Measurements from ENCODE around the gene TESMIN.

TESMIN gene, protein sequence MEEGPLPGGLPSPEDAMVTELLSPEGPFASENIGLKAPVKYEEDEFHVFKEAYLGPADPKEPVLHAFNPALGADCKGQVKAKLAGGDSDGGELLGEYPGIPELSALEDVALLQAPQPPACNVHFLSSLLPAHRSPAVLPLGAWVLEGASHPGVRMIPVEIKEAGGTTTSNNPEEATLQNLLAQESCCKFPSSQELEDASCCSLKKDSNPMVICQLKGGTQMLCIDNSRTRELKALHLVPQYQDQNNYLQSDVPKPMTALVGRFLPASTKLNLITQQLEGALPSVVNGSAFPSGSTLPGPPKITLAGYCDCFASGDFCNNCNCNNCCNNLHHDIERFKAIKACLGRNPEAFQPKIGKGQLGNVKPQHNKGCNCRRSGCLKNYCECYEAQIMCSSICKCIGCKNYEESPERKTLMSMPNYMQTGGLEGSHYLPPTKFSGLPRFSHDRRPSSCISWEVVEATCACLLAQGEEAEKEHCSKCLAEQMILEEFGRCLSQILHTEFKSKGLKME
- 0 to 3.9 (median 0.32) reads per million in 17 experiments for total RNA-seq

DNA sequence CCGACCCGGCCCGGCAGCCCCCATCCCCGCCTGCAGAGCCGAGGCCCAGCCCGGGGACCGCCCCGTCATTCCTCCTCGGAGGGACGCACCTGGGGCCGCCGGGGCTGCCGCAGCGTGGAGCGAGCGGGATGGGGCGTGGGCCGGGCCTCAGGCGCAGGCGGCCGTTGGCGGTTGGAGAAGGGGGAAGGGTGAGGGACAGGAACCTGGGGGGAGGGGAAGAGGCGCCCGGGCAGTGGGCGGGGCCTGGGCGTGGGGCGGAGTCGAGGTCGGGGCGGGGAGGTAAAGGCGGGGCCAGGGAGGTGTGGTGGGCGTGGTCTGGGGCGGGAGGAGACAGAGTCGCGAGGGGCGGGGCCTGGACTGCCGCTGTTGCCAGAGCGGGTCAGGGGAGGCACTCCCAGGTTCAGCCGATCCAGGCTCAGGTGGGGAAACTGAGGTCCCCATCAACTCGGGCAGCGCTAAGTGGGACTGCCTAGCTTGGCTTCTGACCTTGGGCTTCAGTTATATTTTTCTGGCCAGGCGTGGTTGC is at the start of gene TESMIN:
Gene TESMIN (minus strand): TSS at position 190 of the 526 bp plus-strand sequence. CDS start 860 bp downstream, outside the sequence.
- DNase-seq = peak; percentile 82 to 95 (median 92)

DNA sequence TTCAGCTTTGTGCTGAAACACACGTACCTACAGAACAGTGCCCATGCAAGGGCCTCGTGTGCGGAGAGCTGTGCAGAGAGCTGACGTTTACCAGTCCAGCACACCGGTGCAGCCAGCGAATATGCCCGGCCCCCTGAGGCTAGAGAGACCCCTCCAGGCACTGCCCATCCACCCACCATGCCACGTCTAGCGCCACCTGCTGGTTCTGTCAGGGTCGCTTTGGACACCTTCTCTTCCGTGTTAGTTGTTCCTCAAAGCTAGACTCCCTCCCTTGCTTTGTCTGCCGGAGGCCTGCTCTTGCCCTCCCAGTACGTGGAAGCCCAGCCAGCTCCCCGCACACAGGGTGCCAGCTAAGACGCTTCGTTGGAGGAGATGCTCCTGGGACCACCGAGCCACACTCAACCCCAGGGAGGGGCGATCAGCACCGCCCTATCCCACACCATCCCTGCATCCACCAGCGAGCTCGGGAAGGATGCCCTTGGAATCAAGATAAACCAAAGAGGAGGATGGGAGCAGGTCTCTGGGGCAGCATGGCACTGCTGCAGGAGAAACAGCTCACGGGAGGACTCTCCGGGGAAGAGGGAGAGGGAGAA is 47.0 kb upstream of the TESMIN start:
- peak; percentile 51 to 74 (median 59) for DNase-seq

DNA sequence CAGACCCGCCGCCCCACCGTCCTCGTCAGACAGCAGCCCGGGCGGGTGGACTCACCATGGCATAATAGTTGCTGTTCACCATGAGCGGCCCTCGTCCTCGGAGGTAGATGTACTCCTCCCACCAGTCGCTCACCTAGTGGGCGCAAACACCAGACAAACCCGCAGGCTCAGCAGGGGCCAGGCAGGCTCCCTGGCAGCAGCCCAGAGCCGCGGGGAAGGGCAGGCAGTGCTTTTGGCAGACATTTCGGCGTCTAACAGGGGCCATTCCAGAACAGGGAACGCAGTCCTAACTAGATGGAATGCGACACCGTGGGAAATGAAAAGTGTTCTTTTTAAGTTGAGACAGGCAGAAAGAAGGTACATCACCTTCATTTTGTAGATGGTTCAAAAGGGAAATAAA is 45.5 kb upstream of the TESMIN start:
- DNase-seq = no peak

DNA sequence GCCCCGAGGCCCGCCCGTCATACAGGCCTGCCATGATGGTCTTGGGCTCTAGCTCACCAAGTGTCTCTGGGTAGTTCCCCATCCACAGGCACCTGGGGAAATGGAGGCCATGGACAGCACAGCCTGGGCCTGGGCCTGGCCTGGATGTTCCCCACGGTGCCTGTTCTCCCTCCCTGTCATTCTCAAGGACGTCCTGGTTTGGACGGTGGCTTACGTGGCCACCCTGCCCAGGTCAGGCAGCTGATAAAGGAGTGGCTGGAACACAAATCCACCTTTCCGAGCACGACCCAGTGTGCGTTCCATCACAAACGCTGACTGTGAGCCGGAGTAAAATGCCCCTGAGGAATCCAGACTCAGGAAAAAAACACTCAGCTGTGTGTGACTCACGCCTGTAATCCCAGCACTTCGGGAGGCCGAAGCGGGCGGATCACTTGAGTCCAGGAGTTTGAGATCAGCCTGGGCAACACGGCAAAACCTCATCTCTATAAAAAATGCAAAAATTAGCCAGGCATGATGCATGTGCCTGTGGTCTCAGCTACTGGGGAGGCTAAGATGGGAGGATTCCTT is 41.2 kb upstream of the TESMIN start:
- DNase-seq = no peak

DNA sequence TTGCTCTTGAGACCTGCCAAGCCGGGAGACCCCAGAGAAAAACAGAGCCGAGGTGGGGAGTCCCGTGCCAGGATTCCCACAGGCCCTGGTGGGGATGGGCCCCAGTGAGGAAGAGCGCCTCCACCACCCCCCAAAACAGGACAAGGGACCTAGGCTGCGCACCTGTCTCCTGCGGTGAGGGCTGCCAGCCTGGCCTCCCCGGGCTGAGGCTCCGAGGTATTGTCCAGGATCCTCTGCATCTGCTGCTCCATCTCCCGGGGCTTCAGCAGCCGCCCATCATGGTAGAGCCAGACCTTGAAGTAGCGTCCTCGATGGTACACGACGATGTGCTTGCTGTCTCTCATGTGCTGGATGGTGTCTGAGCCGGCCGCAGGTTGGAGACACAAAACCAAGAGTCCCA is 33.3 kb upstream of the TESMIN start:
- DNase-seq = no peak

DNA sequence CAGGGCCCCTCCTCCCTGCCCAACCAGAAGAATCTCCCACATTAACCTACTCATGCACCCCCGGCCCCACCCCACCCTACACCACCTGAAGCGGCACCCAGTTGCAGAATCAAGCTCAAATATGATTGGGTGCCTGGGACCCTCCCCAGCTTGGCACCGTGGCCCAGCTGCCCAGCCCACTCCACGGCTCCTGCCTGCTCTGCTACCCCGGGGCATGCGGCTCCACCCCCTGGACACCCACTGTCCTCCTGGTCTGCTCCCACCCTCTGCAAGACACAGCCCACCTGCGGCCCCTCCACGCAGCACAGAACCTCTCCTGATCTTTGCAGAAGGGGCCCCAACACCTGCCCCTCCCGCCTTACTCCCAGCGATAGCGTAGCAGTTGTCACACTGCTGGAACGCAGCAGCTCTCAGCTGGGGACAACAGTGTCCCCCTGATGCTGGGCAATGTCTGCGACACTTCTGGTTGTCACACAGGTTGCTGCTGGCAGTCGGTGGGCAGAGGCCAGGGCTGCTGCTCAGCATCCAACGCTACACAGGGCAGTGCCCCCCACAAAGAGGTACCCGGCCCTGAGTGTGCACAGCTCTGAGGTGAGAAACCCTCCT is 32.0 kb upstream of the TESMIN start:
- no peak for DNase-seq

DNA sequence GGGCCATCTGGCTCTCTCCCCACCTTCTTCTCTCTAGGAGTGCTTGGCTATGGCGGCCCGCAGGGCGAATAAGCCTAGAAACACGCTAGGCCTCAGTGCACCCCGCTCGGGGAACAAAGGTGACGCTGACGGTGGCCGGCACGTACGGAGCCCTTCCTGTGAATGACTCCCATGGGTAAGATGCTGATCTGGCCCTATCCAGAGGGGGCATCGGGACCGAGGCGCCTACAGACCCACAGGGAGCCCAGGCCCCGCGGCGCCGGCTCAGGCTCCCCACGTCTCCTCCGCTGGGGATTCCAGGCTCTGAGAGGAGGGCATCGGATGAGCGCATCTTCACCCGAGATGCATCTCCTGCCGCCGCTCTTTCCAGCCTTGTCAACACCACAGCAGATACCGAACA is 31.4 kb upstream of the TESMIN start:
- no peak for DNase-seq

DNA sequence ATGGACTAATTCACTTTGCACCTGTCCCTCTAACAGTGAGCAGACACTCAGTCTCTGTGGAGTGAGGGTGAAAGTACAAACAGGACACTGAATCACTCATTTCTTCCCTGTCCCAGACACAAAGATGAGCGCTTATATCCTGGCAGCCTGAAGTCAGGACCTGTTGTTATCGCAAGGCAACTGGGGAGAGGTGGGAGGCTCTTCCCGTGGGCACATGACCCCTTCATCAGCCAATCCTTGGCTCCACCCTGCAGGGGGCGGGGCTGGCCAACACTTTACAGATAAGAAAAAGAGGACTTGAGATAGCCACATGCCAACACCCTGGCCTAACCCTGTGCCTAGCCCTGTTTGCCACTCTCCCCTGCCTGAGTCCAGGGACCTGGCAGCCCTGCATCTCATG is 29.5 kb upstream of the TESMIN start:
- DNase-seq = peak in 1 of 4 experiments; percentile 31

DNA sequence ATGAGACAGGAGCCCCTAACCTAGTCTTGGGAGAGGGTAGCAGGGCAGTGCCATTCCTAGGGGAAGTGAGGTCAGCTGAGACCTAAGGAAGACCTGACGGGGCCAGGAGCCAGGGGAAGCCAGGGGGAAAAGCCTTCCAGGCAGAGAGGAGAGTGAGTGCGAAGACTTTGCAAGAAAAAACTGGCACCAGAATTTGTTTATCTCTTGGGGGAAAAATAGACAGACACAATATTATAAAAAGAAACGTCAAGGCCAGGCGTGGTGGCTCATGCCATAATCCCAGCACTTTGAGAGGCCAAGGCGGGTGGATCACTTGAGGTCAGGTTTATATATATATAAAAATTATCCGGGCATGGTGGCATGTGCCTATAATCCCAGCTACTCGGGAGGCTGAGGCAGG is 26.9 kb upstream of the TESMIN start:
- DNase-seq = no peak

DNA sequence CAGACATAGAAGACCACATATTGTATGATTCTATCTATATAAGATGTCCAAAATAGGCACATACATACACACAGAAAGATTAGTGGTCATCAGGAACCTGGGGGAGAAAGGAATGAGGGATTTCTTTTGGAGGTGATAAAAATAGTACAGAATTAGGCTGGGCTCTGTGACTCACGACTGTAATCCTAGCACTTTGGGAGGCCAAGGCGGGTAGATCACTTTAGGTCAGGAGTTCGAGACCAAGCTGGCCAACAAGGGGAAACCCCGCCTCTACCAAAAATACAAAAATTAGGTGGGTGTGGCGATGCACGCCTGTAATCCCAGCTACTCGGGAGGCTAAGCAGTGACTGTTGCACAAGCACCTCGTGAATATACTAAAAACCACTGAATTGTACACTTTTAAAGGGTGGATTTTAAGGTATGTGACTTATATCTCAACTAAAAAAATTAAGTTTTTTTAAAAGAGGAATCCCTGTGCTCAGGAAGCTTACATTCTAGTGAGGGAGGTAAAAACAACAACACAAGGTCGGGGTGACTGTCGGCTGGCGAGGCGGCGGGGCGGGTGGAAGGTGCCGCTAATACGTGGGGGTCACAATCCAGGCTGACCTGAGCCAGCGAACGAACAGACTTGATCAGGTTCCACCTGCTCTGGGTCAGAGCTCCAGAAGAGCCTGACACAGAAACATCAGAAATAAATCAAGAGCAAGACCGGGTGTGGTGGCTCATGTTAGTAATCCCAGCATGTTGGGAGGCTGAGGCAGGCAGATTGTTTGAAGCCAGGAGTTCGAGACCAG is 25.3 kb upstream of the TESMIN start:
- no peak for DNase-seq

DNA sequence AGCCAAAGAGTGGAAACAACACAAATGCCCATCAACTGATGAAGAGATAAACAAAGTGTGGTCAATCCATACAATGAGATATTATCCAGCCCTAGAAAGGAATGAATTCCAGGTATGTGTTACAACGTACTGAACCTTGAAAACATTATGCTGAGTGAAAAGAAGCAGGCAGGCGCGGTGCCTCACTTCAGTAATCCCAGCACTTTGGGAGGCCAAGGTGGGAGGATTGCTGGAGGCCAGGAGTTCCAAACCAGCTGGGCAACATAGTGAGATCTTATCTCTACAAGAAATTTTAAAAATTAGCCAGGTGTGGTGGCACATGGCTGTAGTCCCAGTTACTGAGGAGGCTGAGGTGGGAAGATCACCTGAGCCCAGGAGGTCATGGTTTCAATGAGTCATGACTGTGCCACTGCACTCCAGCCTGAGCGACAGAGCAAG is 24.6 kb upstream of the TESMIN start:
- DNase-seq = no peak

DNA sequence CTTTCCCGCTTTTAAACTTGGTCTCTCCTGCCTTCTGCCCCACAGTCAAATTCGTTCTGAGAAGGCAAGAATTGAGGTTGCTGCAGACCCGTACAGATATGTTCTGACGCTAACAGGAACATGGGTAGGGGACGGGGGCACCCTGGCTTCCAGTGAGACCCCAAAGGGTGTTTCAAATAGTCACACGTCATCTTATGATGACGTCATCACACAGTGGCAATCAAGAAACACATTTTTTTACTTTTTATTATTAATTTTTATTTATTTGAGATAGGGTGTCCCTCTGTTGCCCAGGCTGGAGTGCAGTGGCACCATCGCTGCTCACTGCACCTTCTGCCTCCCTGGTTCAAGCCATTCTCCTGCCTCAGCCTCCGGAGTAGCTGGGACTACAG is 22.9 kb upstream of the TESMIN start:
- DNase-seq = no peak

DNA sequence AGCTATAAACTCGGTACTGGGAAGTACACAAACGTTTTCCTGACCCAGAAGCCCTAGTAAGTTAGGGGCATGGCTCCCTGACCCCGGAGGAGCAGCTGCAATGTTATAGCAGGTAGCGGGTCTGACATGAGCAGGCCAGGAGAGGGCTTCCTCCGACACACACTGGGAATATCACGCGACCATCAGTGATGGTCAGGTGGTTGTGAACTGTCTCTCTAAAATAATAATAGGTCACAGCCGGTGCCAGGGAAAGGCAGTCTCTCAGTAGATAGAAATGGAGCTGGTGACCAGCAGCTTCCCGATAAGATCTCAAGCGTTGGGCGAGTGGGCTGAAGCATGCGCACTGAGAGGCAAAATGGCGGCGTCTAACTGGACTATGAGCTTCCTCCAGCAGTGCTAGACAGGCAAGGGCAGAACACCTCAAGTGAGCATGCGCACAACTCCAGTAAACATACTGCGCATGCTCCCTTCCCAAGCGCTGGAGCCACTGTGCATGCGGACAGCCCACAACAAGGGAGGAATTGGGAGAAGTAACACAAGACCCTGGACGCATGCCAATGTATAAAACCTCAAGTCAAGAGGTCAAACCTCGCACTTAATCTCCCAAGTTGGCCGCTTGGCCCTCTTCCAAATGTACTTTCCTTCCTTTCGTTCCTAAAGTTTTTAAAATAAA is 22.3 kb upstream of the TESMIN start:
- DNase-seq = no peak

DNA sequence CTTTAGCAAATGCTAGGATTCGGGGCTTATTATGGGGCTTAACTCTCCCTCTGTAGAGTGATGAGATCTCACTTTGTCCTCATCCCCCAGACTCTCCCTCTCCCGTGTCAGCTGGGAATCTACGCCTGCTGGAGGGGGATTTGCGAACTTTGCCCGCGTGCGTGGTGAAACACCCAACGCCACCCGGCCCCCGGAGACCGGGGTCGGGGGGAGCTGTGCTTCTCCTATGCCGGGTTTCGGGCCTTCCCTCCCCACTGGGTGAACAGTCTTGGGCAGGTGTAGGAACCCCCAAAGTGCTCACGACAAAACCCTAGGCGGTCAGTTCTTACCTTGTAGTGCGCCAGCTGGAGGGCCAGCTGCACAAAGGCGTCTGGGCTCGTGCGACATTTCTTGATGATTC is 21.6 kb upstream of the TESMIN start:
- DNase-seq = no peak

DNA sequence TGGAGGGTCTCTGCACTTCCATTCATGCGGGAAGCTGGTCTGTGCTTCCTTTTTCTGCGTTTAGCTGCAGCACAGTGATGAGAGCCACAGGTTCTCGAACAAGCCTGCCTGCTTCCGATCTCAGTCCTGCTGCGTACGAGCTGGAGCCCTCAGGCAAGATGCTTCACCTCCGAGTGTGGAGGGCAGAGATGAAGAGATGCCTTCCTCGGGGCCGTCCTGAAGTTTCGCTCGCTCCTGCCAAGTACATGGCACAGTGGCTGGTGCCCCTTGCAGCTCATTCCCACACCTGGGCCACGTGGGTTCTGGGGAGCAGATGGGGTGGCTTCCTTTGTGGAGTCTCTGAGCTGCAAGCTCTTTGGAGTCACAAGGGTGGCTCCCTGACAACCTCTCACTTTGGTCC is 19.5 kb upstream of the TESMIN start:
- no peak for DNase-seq

DNA sequence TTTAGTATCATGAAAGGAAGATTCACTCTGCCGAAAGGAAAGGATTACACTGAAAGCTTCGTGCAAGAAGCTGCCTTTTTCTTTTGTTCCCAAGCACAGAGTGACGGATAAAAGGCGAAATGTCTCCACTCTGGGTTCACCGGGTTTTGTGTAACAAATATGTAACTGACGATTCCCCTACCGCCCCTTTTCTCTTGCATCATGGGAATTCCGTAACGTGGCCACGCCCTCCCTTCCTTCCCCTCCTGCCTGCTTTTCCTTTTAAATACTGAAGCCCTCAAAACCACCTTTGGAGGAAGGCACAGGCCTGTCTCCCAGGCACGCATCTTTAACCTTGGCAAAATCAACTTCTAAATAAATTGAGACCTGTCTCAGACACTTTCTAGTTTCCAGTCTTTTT is 16.4 kb upstream of the TESMIN start:
- DNase-seq = peak in 1 of 4 experiments; percentile 7

DNA sequence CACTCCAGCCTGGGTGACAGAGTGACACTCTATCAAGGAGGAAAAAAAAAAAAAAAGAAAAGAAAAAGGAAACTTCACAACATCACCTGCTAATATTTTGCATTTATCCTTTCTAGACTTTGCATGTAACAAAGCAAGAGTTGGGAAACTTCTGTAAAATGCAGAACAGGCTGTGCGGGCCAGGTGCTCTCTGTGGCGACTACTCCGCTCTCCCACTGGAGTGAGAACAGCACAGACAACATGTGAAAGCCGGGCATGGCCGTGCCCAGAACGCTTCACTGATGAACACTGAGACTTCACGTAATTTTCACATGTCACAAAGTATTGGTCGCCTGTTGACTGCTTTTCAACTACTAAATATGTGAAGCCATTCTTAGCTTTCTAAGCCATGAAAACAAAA is 15.5 kb upstream of the TESMIN start:
- no peak for DNase-seq

DNA sequence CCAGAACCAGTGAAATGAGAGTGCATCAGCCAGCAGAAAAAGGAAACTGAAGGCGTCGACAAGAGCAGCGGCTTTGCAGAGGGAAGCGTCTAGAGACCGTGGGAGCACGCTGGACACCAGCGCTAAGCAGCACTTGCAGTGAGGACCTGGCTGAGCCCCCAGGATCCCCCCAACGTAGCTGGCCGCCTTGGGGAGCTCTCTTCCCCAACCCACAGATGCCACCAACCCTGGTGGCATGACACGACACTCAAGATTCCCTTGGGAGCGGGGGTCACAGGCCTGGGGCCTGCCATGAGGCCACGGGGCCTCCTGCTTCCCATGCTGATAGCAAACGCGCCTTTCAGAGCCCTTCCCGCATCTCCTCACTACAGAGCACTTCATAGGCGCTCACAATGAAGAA is 13.4 kb upstream of the TESMIN start:
- DNase-seq = no peak

DNA sequence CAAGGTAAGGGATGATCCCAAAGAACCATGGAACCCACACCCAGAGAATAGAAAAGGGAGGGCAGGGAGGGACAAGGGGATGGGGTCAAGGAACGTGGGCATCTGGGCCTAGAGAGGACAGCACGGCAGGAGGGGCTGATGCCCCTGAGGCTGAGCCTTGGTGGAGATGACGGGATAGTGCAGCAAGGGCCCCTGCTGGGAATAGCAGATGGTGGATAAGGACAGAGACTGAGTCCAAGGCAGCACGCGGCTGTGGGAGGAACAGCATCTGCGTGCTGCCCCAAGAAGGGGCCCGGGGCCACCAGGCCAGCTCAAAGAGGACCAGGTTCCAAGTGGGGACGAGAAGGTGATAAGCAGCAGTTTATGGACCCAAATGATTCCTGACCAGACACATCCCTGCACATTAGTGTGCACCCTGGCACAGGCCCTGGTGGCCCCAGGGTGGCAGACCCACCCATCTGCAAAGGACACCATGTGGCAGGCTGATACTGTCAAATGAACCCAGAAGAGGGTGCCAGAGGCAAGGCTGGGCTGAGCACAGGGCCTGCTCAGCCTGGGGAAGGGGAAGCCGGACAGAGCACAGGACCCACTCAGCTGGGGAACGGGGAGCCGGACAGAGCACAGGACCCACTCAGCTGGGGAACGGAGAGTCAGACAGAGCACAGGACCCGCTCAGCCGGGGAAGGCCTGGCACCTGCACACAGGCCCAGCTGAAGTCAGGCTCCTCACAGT is 12.8 kb upstream of the TESMIN start:
- DNase-seq = no peak

DNA sequence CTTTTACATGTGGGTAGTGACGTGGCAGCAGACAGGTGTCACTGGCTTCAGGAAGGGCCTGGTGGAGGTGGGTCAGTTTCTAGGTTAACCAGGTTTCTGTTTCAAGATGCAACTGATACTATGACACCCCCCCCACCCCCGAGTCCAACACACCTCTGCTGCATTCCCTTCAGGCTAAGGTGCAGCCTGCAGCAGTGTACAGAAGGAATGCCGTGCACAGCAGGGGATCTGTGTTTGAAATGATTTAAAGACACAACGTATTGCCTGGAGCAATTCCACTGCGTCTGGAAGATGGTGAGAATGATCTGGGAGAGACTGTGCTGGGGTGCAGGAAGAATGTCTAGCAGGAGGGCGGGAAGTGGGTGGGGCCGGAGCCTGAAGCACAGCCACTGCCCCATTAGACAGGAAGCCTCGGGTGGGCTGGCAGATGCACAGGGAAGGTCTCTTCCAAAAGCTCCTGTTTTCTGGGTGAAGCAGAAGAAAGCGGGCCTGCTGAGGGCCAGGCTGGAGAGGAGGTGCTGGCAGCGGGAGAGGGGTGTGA is 11.9 kb upstream of the TESMIN start:
- DNase-seq = no peak

DNA sequence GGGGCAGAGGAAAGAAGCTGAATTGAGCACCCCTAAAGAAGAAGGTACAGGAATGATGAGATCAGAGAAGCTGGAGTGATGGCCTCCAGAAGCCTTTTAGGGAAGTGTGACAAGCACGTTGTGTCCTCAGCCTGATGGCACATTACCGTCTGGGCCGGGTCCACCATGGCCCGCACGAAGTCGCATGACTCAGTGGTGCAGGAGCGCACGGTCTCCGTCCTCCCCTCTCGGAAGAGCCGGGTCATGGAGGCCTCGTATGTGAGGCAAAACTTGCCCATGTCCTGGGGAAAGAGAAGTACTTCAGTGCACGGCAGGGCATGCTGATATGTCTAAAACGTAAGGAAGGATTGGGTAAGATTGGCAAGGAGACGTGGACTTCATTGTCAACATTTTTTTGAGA is 11.2 kb upstream of the TESMIN start:
- no peak for DNase-seq
